Nephron progenitor cell (in vitro differentiated cells): ENCODE data around the gene AFG1L.
"Not testable (repeated sequence)": the region's sequence is repeated elsewhere in the genome, so short reads cannot be mapped to it uniquely, and the experiment has no call there.

Source experiments
- DNase-seq: peaks from one replicate; pipeline ENCODE4 v3.0.0; 2021
- H3K27ac Mint-ChIP-seq: 2 replicates; pipeline ENCODE4 v1.8.0; 2021; ENCODE audit warnings: mild to moderate bottlenecking, moderate library complexity, mixed read lengths
- H3K27me3 Mint-ChIP-seq: 2 replicates; pipeline ENCODE4 v1.8.0; 2021; ENCODE audit warnings: mild to moderate bottlenecking, low read depth, mixed read lengths; ENCODE audit not compliant: poor library complexity
- H3K36me3 Mint-ChIP-seq: 2 replicates; pipeline ENCODE4 v1.8.0; 2021; ENCODE audit warnings: low read depth, mixed read lengths
- H3K4me1 Mint-ChIP-seq: 2 replicates; pipeline ENCODE4 v1.8.0; 2021; ENCODE audit warnings: mixed read lengths
- H3K4me3 Mint-ChIP-seq: 2 replicates; pipeline ENCODE4 v1.8.0; 2021; ENCODE audit warnings: mild to moderate bottlenecking, moderate library complexity, mixed read lengths
- H3K9me3 Mint-ChIP-seq: 2 replicates; pipeline ENCODE4 v1.8.0; 2021; ENCODE audit warnings: mild to moderate bottlenecking, moderate library complexity, mixed read lengths
- CTCF ChIP-seq: fragments of 200-600 bp; sonication (generic); IDR thresholded peaks from 2 replicates; pipeline ENCODE4 v1.5.0; 2021; ENCODE audit warnings: antibody characterized with exemption

The AFG1L gene

GRCh38 chr6:108448481-108448880, 153.6 kb downstream of the AFG1L start:
- Mint-ChIP-seq H3K36me3 (no peaks in the 10 kb centered on the region), H3K9me3 (no peaks in the 10 kb centered on the region), H3K4me3 (no peak overlapping the region), H3K27ac (no peak overlapping the region), H3K27me3 (no peaks in the 10 kb centered on the region), H3K4me1 (peaks cover 7% of the 10 kb centered on the region)
- DNase-seq = no peak
- no peak for TF ChIP-seq CTCF

GRCh38 chr6:108449717-108450116, 154.9 kb downstream of the AFG1L start:
- H3K4me3 Mint-ChIP-seq, H3K27ac Mint-ChIP-seq, DNase-seq, H3K27me3 Mint-ChIP-seq, H3K9me3 Mint-ChIP-seq, H3K36me3 Mint-ChIP-seq: not testable (repeated sequence)
- H3K4me1 Mint-ChIP-seq = peaks cover 14% of the 10 kb centered on the region

- DNase-seq = no peak
- Mint-ChIP-seq H3K9me3 (no peaks in the 10 kb centered on the region), H3K4me3 (no peak overlapping the region), H3K27me3 (no peaks in the 10 kb centered on the region), H3K36me3 (no peaks in the 10 kb centered on the region), H3K27ac (no peak overlapping the region), H3K4me1 (peaks cover 14% of the 10 kb centered on the region)
- no peak for TF ChIP-seq CTCF
These were observed 157.0 kb downstream of the AFG1L start for GRCh38 chr6:108451816-108452215.

- DNase-seq = no peak
- no peak overlapping the region for H3K4me3 Mint-ChIP-seq
- H3K4me1 Mint-ChIP-seq = peaks cover 14% of the 10 kb centered on the region
- peaks cover 1% of the 10 kb centered on the region for H3K27me3 Mint-ChIP-seq
- H3K9me3 Mint-ChIP-seq = no peaks in the 10 kb centered on the region
- H3K36me3 Mint-ChIP-seq = no peaks in the 10 kb centered on the region
- no peak overlapping the region for H3K27ac Mint-ChIP-seq
- TF ChIP-seq CTCF = no peak
These were observed 157.9 kb downstream of the AFG1L start for GRCh38 chr6:108452711-108453195.

- H3K36me3 Mint-ChIP-seq = no peaks in the 10 kb centered on the region
- peaks cover 14% of the 10 kb centered on the region for H3K4me1 Mint-ChIP-seq
- H3K9me3 Mint-ChIP-seq = peaks cover 8% of the 10 kb centered on the region
- no peak for DNase-seq
- peaks cover 9% of the 10 kb centered on the region for H3K27me3 Mint-ChIP-seq
- H3K4me3 Mint-ChIP-seq = no peak overlapping the region
- TF ChIP-seq CTCF = no peak
- peak overlapping the region; percentile 60 for H3K27ac Mint-ChIP-seq
These were observed 158.8 kb downstream of the AFG1L start for GRCh38 chr6:108453601-108454185.

GRCh38 chr6:108454356-108454755, 159.5 kb downstream of the AFG1L start:
- Mint-ChIP-seq H3K27ac (no peak overlapping the region), H3K9me3 (peaks cover 9% of the 10 kb centered on the region), H3K36me3 (no peaks in the 10 kb centered on the region), H3K4me1 (peaks cover 14% of the 10 kb centered on the region), H3K4me3 (no peak overlapping the region), H3K27me3 (peaks cover 9% of the 10 kb centered on the region)
- TF ChIP-seq CTCF = no peak
- no peak for DNase-seq
